SU-DHL-6 (cell line): ENCODE results near the gene AGXT2.

Experiments
- EZH2phosphoT487 ChIP-seq: fragments of 200-600 bp; sonication (generic), shearing (Covaris generic); conservative IDR thresholded peaks from 2 replicates; pipeline ENCODE4 v1.6.1; 2018; ENCODE audit warnings: mild to moderate bottlenecking, antibody characterized with exemption, low read length, moderate library complexity, mixed read lengths
- TF ChIP-seq, protein P1 (sequence below): fragments of 200-600 bp; sonication (generic); IDR thresholded peaks from one replicate; pipeline ENCODE4 v1.5.1; 2017; ENCODE audit warnings: antibody characterized with exemption, mild to moderate bottlenecking, low read length, moderate library complexity; ENCODE audit not compliant: insufficient read depth, poor library complexity, severe bottlenecking

DNA sequence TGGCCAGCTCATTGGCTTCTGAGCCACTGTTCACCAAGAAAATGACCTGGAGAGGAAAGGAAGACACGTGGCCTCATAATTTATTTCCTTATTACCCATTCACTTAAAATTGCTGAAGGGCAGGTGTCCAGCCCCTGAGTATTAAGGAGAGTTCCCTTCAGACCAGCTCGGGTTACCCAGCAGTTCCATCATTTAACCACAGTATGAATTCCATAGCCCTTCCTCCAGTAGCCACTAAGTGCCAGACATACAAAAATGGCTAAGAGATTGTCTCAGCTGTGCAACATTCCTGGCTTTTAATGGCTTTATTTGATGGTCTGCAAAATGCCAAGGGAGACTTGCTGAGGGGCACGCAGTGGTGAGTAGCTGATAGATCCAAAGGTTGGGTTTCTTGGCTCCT lies 12.5 kb downstream of the AGXT2 start:
- TF ChIP-seq, protein P1, sequence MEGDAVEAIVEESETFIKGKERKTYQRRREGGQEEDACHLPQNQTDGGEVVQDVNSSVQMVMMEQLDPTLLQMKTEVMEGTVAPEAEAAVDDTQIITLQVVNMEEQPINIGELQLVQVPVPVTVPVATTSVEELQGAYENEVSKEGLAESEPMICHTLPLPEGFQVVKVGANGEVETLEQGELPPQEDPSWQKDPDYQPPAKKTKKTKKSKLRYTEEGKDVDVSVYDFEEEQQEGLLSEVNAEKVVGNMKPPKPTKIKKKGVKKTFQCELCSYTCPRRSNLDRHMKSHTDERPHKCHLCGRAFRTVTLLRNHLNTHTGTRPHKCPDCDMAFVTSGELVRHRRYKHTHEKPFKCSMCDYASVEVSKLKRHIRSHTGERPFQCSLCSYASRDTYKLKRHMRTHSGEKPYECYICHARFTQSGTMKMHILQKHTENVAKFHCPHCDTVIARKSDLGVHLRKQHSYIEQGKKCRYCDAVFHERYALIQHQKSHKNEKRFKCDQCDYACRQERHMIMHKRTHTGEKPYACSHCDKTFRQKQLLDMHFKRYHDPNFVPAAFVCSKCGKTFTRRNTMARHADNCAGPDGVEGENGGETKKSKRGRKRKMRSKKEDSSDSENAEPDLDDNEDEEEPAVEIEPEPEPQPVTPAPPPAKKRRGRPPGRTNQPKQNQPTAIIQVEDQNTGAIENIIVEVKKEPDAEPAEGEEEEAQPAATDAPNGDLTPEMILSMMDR = no peak
- TF ChIP-seq EZH2phosphoT487 = no peak
